Vagina (tissue), 2 donors: ENCODE measurements around the gene CRISP3.
"Not testable (repeated sequence)": the region's sequence is repeated elsewhere in the genome, so short reads cannot be mapped to it uniquely, and the experiment has no call there.

Experiments used
- CTCF ChIP-seq, 3 experiments: fragments of 450-650 bp in 2 of 3; fragments of 200-600 bp in 1 of 3; sonication (generic) in 1 of 3; IDR thresholded peaks; one replicate each; pipeline ENCODE4 v1.5.1; 2017 to 2019; ENCODE audit warnings: antibody characterized with exemption in 3 of 3, mild to moderate bottlenecking in 2 of 3, moderate library complexity in 2 of 3
- POLR2A ChIP-seq, 2 donors: fragments of 450-650 bp; IDR thresholded peaks; one replicate each; pipeline ENCODE4 v1.6.1; 2017; ENCODE audit warnings: antibody characterized with exemption in 2 of 2, mild to moderate bottlenecking in 2 of 2, moderate library complexity in 2 of 2

GRCh38 chr6:49723917-49724316 is 20.3 kb downstream of the CRISP3 start:
- TF ChIP-seq CTCF, POLR2A (IDR thresholded peaks at IDR 0.05): not testable (repeated sequence)
